Sigmoid colon (tissue), 7 donors: Measurements from ENCODE around the gene MMP28. TPM values are rescaled to one million over a fixed set of nuclear protein-coding genes. Genes with fewer than 3 reads are reported as not detected.

Source experiments
- DNase-seq: peaks from one replicate; pipeline ENCODE4 v3.0.0-alpha.2; 2019
- H3K27ac ChIP-seq, 4 donors: fragments of 200-600 bp; sonication (generic); one replicate each; pipeline ENCODE4 v1.5.1; 2016 to 2019; ENCODE audit warnings: mild to moderate bottlenecking in 1 of 4
- H3K27me3 ChIP-seq, 3 donors: fragments of 200-600 bp; sonication (generic); one replicate each; pipeline ENCODE4 v1.5.1; 2019; ENCODE audit warnings: mild to moderate bottlenecking in 1 of 3
- H3K36me3 ChIP-seq, 4 donors: fragments of 200-600 bp; sonication (generic); one replicate each; pipeline ENCODE4 v1.5.1; 2016 to 2019
- H3K4me1 ChIP-seq, 4 donors: fragments of 200-600 bp; sonication (generic); one replicate each; pipeline ENCODE4 v1.5.1; 2017 to 2019
- H3K4me3 ChIP-seq, 4 donors: fragments of 200-600 bp; sonication (generic); one replicate each; pipeline ENCODE4 v1.5.1; 2017 to 2019; ENCODE audit warnings: mild to moderate bottlenecking in 2 of 4, moderate library complexity in 1 of 4
- H3K9me3 ChIP-seq, 4 donors: fragments of 200-600 bp in 3 of 4; sonication (generic) in 3 of 4; one replicate each; pipeline versions ENCODE4 v1.5.1 to v1.6.1; 2013 to 2019
- EP300 ChIP-seq, 4 donors: sonication (generic); formaldehyde crosslinking; IDR thresholded peaks; one replicate each; pipeline ENCODE4 v1.6.1; 2017; ENCODE audit warnings: antibody characterized with exemption in 4 of 4
- POLR2A ChIP-seq, 2 donors: fragments of 450-650 bp; IDR thresholded peaks; one replicate each; pipeline ENCODE4 v1.6.1; 2016; ENCODE audit warnings: antibody characterized with exemption in 2 of 2, mild to moderate bottlenecking in 2 of 2, moderate library complexity in 2 of 2
- POLR2AphosphoS5 ChIP-seq, 4 donors: sonication (generic); formaldehyde crosslinking; IDR thresholded peaks; one replicate each; pipeline ENCODE4 v1.6.1; 2017; ENCODE audit warnings: antibody characterized with exemption in 4 of 4
- WGBS, 2 donors: extraction: QIAGEN DNeasy Blood & Tissue Kit; methylation state at CpG; one replicate each; pipeline ENCODE4 v1.1.7; 2013; 5-methylcytosine and 5-hydroxymethylcytosine counted together
- intact Hi-C: fragments of 100-400 bp; cut with DNase I; formaldehyde crosslinking; loops from one replicate; pipeline ENCODE4 v1.15.1; 2023
- polyA plus RNA-seq, 3 donors: library from polyadenylated mRNA; stranded (reverse); fragments of 200-250 nt; gene quantifications; one replicate each; pipeline ENCODE4 v1.2.3, GENCODE V29; 2013
- total RNA-seq, 4 donors: library from RNA; depleted of rRNA; stranded (reverse); fragments of >200 nt; gene quantifications; one replicate each; pipeline ENCODE4 v1.1.0, GENCODE V29; 2016
- TF ChIP-seq, protein P1 (sequence below), 4 experiments: fragments of 450-650 bp in 3 of 4; fragments of 200-600 bp in 1 of 4; IDR thresholded peaks; one replicate each; pipeline ENCODE4 v1.5.1; 2016 to 2019; ENCODE audit warnings: antibody characterized with exemption in 4 of 4, mild to moderate bottlenecking in 3 of 4, moderate library complexity in 2 of 4
- donor health status: healthy with polysubstance abuse.
- donor health status: Bipolar disorder and iron deficiency.
- donor health status: healthy.

The MMP28 gene
- total and polyA plus RNA-seq, 7 donors = 15.8 to 60.8 (median 30.3) TPM

DNA sequence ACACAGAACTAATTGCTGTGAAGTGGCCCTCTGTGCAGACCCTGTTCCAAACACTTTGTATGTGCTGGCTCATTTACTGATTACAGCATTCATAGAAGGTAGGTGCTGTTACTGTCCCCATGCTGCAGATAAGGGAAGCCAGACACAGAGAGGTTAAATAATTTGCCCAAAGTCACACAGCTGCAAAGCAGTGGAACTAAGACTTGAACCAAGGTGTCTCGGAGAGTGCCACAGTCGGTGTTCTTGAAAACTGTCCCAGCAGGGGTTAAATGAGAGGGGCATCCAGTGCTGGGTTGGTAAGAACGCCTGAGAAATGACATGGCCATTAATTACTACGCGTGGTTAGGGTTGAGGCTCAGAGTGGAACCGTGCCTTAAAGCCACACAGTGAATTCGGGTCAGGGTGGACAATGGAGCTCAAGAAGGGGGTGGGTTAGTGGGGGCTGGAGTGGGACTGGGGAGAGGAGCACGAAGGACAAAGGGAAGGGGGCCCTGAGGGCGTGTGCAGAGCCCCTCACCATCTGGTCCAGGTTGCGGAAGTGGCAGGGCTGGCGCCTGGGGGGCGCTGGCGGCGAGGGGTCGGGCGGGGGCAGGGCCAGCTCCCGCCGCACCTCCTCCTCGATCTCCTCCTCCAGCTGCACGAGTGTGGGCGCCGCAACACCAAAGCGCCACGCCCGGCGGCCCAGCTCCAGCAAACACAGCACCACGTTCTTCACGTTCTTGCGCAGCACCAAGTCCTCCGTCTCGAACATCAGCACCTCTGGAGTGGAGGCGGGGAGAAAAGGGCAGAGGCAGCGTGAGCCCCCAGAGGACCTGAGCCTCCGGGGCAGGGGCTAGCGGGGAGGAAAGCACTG is 45.7 kb downstream of the MMP28 start:
- peaks cover 20 to 66% (median 41%) of the 10 kb centered on the region in 3 donors for H3K27me3 ChIP-seq

DNA sequence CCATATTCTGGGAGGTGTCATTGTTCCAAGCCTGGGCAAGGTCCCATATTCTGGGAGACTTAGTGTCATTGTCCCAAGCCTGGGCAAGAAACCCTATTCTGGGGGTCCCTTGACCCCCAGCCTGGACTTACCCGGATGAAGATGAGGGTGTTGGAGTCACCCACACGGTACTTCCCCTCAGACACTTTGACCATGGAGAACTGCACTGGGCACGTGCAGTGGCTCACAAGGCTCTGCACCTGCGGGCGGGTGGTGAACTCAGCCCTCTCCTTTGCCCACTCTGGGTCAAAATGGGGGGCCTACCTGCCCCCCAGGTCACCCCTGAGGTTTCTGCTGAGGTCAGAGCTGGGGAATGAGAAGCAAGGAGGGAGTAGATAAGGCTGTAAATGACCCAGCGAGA is 46.5 kb downstream of the MMP28 start:
- WGBS, 2 donors = 69 to 83% methylated on average over 6 of the region's 6 CpGs
- peaks cover 20 to 74% (median 48%) of the 10 kb centered on the region in 3 donors for H3K27me3 ChIP-seq
- no peaks in the 10 kb centered on the region for H3K36me3 ChIP-seq
- DNase-seq = no peak
- TF ChIP-seq POLR2AphosphoS5 (IDR thresholded peaks at IDR 0.05) = no peak
- no peaks in the 10 kb centered on the region for H3K9me3 ChIP-seq
- H3K4me3 ChIP-seq = no peak overlapping the region
- H3K4me1 ChIP-seq = peaks cover 0 to 20% (median 13%) of the 10 kb centered on the region in 4 donors
- intact Hi-C loops = loop anchor here (5.0 to 10.0 kb wide), 5 partner anchors 84 to 584 kb away; partner anchors contain the start of gene SLFN12L
- H3K27ac ChIP-seq = no peak overlapping the region

More for the DNA sequence above, 45.7 kb downstream of the MMP28 start:
- no peaks in the 10 kb centered on the region for H3K9me3 ChIP-seq
- H3K4me3 ChIP-seq = no peak overlapping the region
- intact Hi-C loops = loop anchor here (5.0 to 10.0 kb wide), 5 partner anchors 85 to 585 kb away; partner anchors contain the start of gene SLFN12L
- DNase-seq = no peak
- WGBS, 2 donors = 5 to 9% methylated on average over 35 of the region's 35 CpGs
- H3K27ac ChIP-seq = no peak overlapping the region
- peaks cover 0 to 20% (median 13%) of the 10 kb centered on the region in 4 donors for H3K4me1 ChIP-seq
- no peaks in the 10 kb centered on the region for H3K36me3 ChIP-seq
- TF ChIP-seq POLR2A (IDR thresholded peaks at IDR 0.05) (no peak), EP300 (IDR thresholded peaks at IDR 0.05) (no peak), POLR2AphosphoS5 (IDR thresholded peaks at IDR 0.05) (no peak)
- TF ChIP-seq, protein P1, sequence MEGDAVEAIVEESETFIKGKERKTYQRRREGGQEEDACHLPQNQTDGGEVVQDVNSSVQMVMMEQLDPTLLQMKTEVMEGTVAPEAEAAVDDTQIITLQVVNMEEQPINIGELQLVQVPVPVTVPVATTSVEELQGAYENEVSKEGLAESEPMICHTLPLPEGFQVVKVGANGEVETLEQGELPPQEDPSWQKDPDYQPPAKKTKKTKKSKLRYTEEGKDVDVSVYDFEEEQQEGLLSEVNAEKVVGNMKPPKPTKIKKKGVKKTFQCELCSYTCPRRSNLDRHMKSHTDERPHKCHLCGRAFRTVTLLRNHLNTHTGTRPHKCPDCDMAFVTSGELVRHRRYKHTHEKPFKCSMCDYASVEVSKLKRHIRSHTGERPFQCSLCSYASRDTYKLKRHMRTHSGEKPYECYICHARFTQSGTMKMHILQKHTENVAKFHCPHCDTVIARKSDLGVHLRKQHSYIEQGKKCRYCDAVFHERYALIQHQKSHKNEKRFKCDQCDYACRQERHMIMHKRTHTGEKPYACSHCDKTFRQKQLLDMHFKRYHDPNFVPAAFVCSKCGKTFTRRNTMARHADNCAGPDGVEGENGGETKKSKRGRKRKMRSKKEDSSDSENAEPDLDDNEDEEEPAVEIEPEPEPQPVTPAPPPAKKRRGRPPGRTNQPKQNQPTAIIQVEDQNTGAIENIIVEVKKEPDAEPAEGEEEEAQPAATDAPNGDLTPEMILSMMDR (IDR thresholded peaks at IDR 0.05) = no peak

DNA sequence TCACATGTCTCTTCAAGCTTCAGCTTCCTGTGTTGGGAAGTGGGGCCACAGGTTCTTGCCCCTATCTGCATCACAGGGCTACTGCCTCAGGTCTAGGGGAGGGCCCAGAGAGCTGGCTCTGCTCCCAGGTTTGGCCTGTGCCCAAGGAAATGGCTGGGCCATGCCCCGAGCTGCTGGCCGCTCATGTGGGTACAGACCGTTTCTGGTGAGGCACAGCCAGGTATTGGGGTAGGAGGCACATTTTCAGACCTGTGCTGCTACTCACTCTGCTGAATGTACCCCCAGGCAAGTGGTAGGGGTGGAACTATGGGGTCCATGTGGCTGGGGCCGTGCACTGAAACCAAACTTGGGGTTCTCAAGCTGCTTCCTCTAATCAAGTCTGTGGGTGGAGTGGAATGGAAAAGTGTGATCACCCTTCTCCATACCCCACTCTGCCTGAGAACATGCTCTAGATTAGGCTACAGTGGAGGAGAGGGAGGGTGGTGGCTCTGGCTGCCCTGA is 47.0 kb downstream of the MMP28 start:
- WGBS, 2 donors = 14 to 45% methylated on average over 4 of the region's 4 CpGs
- Histone ChIP-seq H3K36me3 (no peaks in the 10 kb centered on the region), H3K27me3 (peaks cover 25 to 79% (median 53%) of the 10 kb centered on the region in 3 donors), H3K4me1 (peaks cover 0 to 19% (median 13%) of the 10 kb centered on the region in 4 donors), H3K9me3 (no peaks in the 10 kb centered on the region), H3K4me3 (no peak overlapping the region), H3K27ac (no peak overlapping the region)
- intact Hi-C loops = loop anchor here (5.0 to 10.0 kb wide), 5 partner anchors 84 to 584 kb away; partner anchors contain the start of gene SLFN12L
- no peak for DNase-seq
- TF ChIP-seq EP300 (IDR thresholded peaks at IDR 0.05) (no peak), POLR2AphosphoS5 (IDR thresholded peaks at IDR 0.05) (no peak)
- TF ChIP-seq, protein P1 (IDR thresholded peaks at IDR 0.05) = no peak

DNA sequence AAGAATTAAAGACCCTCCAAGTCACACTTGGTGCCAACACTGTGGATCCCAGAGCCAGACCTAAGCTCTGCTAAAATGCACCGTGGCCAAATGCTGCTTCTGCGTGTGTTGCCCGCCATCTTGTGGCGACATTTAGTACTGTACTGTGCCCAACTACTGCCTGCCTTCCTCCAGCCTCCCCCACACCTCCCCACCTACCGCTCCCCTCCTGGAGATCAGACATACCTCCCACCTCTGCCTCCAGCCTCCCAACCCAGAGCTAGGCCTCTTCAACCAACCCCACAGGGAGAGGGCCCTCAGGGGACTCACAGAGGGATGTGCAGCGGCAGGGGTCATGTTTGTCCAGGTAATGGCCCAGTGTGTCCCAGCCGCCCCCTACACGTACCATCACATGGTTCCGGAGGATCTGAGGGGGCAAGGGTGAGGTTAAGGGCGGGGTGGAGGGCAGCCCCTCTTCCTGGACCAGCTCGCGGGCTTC is 47.9 kb downstream of the MMP28 start:
- H3K27me3 ChIP-seq = peaks cover 30 to 79% (median 55%) of the 10 kb centered on the region in 3 donors
- no peaks in the 10 kb centered on the region for H3K36me3 ChIP-seq
- peaks cover 0 to 13% (median 9%) of the 10 kb centered on the region in 4 donors for H3K4me1 ChIP-seq
- 27 to 40% methylated on average over 12 of the region's 12 CpGs for WGBS, 2 donors
- no peak overlapping the region for H3K4me3 ChIP-seq
- intact Hi-C loops = loop anchor here (5.0 to 10.0 kb wide), 5 partner anchors 83 to 583 kb away; partner anchors contain the start of gene SLFN12L
- H3K27ac ChIP-seq = no peak overlapping the region
- H3K9me3 ChIP-seq = no peaks in the 10 kb centered on the region
- DNase-seq = peak; percentile 88
- TF ChIP-seq POLR2A (IDR thresholded peaks at IDR 0.05) (no peak), POLR2AphosphoS5 (IDR thresholded peaks at IDR 0.05) (no peak)
- TF ChIP-seq, protein P1 (IDR thresholded peaks at IDR 0.05) = peak; percentile 85 to 90 (median 87)
